Epithelial cell of proximal tubule (primary cell): ENCODE measurements around the gene ENTPD2. TPM values are rescaled to one million over a fixed set of nuclear protein-coding genes. Genes with fewer than 3 reads are reported as not detected.
A peak's percentile ranks its signal among the peaks of the same experiment; 100 is the strongest.
"Not testable (repeated sequence)": the region's sequence is repeated elsewhere in the genome, so short reads cannot be mapped to it uniquely, and the experiment has no call there.

Experiments used
- DNase-seq: peaks from one replicate; pipeline ENCODE4 v3.0.0-alpha.2; 2011; ENCODE audit warnings: low read depth
- H3K4me3 ChIP-seq: 2 replicates; pipeline ENCODE4 v1.5.1; 2011; ENCODE audit warnings: low read depth, mild to moderate bottlenecking, low read length
- total RNA-seq: library from RNA; depleted of rRNA; stranded (reverse); fragments of >200 nt; gene quantifications from 2 replicates; pipeline ENCODE4 v1.2.3, GENCODE V29; 2015
- TF ChIP-seq, protein P1 (sequence below): conservative IDR thresholded peaks from 2 replicates; pipeline ENCODE4 v1.5.1; 2012; ENCODE audit warnings: low read depth, mild to moderate bottlenecking, low read length

Gene ENTPD2
- total RNA-seq, 1 donor from 2014 or later = not detected

DNA sequence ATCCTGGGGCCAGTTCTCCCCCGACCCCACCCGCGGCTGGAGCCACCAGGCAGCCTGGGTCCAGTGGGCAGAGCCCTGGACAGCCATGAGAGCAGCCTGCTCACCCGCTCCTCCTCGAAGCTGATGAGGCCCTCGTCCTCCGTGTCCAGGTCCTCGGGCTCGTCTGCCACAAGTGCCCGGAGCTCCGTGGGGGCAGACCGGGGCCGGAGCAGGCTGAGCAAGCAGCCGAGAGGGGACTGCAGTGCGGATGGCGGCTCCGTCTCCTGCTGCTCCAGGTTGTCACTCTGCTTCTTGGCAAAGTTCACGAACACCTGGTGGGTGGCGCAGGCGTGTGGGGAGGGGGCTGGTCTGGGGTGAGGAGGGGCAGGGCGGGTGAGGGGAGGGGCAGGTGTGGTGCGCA is 45.5 kb downstream of the ENTPD2 start:
- no peak overlapping the region for H3K4me3 ChIP-seq
- TF ChIP-seq, protein P1, sequence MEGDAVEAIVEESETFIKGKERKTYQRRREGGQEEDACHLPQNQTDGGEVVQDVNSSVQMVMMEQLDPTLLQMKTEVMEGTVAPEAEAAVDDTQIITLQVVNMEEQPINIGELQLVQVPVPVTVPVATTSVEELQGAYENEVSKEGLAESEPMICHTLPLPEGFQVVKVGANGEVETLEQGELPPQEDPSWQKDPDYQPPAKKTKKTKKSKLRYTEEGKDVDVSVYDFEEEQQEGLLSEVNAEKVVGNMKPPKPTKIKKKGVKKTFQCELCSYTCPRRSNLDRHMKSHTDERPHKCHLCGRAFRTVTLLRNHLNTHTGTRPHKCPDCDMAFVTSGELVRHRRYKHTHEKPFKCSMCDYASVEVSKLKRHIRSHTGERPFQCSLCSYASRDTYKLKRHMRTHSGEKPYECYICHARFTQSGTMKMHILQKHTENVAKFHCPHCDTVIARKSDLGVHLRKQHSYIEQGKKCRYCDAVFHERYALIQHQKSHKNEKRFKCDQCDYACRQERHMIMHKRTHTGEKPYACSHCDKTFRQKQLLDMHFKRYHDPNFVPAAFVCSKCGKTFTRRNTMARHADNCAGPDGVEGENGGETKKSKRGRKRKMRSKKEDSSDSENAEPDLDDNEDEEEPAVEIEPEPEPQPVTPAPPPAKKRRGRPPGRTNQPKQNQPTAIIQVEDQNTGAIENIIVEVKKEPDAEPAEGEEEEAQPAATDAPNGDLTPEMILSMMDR = no peak
- no peak for DNase-seq

DNA sequence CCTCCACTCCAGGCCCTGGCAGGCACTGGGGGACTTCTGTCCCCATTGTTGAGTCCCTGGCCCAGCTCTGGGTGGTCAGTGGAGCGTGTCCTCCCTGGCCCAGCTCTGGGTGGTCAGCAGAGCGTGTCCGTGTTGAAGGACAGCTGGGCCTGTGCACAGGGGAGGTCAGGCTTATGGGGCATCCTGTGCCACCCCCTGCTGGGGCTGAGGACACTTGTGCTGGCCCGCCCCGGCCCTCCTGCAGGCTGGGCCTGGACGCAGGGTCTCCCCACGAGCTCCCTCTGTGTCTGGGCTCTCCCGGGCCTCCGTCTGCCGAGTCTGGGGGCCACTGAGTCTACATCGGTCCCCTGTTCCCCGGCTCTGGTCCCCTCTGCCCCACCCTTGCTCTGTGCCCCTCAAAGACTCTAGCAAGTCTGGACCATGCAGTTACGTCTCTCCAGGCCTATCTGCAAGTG is 46.0 kb downstream of the ENTPD2 start:
- H3K4me3 ChIP-seq = no peak overlapping the region
- TF ChIP-seq, protein P1 = no peak
- DNase-seq = no peak

DNA sequence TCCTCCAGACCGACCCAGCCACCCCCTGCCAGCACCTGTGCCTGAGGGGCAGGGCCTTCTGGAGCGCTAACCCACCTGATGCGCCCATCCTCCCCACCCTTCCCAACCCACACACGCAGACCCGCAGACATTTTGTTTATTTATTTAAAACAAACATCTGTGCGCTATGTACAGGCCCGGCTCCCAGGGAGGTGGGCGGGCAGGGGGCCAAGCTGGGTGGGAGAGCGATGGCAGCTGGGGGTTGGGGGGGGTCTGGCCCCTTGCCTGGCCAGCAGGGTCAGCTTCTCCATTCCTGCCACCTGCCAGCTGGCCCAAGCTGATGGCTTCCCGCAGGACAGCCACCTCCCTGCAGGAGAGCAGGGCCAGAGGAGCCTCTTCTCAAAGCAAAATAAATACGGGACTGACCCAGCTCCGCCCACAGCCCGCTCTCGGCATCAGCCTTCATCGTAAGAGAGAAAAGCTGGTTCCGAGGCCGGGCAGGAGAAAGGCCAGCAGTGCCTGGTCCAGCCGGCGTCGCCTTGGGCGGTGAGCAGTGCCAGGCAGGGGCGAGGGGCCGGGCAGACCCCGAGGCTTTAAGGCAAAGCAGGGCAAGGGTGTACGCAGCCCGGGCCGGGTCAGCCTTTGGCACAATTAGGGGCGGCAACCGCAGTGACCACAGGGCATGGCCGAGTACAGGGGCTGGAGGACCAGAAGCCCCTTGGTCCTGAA is 46.6 kb downstream of the ENTPD2 start:
- no peak for DNase-seq
- no peak overlapping the region for H3K4me3 ChIP-seq
- TF ChIP-seq, protein P1 = no peak

DNA sequence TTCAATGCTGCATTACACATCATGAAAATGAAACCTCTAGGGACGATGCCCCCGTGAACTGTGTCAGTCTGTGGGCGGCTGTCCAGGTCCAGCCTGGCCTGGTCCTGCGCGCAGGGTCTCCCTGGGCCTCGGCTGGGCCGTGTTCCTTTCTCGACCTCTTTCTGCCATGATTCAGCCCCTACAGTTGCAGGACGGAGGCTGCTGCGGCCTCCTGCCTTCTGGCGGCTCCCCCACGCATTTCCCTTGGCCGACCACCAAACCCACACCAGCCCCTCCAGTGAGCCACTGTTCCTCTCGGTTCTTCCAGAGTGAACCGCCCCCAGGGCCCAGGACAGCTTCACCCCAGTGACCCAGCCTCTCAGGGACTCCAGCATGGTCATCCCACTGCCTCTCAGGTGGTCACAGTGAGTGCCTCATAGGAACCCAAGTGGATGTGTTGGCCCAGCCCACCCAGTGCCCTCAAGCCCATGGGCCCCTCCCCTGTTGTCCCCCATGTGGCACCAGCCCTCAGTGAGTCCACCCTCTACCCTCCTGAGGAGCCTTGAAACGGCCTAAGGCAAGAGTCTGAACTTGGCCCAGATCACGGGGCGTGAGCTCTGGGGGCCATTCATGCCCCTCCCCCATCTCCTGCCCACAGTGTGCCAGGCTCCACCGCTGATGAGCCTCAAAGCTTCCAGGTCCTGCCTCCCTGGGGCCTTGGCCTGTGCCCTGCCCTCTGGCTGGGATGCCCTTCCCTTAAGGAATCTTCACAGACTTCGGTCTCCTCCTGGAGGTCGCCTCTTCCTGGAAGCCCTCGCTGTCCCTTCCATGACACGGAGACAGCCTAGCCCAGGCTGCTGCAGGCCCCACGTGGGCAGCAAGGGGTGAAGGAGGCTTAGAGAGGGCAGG is 47.5 kb downstream of the ENTPD2 start:
- no peak for DNase-seq
- no peak overlapping the region for H3K4me3 ChIP-seq
- TF ChIP-seq, protein P1 = no peak

DNA sequence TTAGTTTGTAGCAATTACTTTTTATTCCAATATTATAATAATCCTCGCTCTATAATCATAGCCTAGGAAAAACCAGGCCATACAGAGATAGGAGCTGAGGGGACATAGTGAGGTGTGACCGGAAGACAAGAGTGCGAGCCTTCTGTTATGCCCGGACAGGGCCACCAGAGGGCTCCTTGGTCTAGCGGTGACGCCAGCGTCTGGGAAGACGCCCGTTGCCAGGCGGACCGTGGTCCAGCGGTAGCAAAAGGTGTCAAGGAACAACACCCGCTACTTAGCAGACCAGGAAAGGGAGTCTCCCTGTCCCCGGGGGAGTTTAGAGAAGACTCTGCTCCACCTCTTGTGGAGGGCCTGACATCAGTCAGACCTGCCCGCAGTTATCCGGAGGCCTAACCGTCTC is 49.6 kb downstream of the ENTPD2 start:
- DNase-seq, H3K4me3 ChIP-seq: not testable (repeated sequence)
- TF ChIP-seq, protein P1 = peak; percentile 29

DNA sequence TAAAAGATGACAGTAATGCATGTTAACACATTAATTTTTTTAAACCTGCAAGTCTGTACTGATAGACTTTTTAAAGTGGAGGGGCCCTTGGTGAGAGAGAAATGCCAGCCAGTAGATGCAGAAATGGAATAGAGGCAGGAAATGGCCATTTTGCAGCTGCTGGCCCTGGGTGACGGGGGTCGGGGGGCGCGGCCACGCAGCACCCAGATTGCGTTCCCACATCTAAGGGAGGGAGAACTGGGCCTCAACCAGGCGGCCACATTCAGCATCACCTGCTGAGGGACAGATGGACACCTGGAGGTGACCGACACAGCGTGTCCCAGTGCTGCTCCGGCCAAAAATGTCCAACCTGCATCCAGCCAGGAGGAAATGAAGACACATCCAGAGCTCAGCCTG is 51.2 kb downstream of the ENTPD2 start:
- TF ChIP-seq, protein P1 = no peak
- no peak overlapping the region for H3K4me3 ChIP-seq
- no peak for DNase-seq
